ENCODE data around the gene CHD9. TPM values are rescaled to one million over a fixed set of nuclear protein-coding genes. Genes with fewer than 3 reads are reported as not detected.

The CHD9 gene, protein sequence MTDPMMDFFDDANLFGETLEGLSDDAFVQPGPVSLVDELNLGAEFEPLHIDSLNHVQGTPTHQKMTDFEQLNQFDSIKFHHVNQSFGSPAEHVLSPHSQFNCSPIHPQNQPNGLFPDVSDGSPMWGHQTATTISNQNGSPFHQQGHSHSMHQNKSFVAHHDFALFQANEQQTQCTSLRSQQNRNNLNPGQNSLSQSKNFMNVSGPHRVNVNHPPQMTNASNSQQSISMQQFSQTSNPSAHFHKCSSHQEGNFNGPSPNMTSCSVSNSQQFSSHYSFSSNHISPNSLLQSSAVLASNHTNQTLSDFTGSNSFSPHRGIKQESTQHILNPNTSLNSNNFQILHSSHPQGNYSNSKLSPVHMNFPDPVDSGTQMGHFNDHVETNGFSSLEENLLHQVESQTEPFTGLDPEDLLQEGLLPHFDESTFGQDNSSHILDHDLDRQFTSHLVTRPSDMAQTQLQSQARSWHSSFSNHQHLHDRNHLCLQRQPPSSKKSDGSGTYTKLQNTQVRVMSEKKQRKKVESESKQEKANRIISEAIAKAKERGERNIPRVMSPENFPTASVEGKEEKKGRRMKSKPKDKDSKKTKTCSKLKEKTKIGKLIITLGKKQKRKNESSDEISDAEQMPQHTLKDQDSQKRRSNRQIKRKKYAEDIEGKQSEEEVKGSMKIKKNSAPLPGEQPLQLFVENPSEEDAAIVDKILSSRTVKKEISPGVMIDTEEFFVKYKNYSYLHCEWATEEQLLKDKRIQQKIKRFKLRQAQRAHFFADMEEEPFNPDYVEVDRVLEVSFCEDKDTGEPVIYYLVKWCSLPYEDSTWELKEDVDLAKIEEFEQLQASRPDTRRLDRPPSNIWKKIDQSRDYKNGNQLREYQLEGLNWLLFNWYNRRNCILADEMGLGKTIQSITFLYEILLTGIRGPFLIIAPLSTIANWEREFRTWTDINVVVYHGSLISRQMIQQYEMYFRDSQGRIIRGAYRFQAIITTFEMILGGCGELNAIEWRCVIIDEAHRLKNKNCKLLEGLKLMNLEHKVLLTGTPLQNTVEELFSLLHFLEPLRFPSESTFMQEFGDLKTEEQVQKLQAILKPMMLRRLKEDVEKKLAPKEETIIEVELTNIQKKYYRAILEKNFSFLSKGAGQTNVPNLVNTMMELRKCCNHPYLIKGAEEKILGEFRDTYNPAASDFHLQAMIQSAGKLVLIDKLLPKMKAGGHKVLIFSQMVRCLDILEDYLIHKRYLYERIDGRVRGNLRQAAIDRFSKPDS (N-terminal part only)
- total RNA-seq = 36.3 and 43.4 TPM in 2 replicates

DNA sequence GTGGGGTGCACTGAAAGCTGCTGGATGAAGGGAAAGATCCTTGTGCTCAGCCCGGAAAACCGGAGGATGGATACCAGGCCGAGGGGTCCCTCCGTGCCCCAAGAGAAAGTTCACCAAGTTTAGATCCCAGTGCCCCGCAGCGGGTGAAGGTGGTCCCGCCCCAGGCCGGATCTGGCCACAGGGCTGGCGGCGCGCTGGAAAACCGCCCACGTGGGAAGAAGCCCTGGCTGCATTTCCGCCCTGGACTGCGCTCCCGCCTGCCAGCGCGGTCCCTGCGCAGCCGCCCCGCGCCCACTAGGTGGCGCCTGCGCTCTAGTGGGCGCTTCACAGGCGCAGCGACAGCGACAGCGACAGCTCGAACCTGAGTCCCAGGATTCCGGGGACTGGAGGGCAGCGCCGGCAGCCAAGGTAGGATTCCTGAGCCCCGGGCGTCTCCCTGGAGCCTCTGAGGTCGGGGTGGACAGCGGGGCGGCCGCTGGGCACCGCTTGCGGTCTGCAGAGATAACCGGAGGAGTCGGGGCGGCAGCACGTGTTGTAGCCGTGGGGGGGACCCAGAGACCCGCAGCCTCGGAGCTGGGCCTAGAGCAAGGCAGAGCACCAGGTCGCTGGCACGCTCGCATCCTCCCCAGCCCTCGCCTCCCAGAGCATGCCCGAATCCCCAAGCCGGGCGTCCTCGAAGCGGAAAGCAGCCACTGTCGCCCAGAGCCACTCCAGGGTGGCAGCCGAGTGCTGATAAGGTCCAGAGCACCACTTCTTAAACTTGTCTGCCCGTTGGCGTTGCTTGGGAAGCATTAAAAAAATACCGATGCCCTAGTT lies at the start of gene CHD9:
Gene CHD9 (plus strand): TSS at position 322 of the 816 bp plus-strand sequence. CDS start 101,099 bp downstream, outside the sequence.

DNA sequence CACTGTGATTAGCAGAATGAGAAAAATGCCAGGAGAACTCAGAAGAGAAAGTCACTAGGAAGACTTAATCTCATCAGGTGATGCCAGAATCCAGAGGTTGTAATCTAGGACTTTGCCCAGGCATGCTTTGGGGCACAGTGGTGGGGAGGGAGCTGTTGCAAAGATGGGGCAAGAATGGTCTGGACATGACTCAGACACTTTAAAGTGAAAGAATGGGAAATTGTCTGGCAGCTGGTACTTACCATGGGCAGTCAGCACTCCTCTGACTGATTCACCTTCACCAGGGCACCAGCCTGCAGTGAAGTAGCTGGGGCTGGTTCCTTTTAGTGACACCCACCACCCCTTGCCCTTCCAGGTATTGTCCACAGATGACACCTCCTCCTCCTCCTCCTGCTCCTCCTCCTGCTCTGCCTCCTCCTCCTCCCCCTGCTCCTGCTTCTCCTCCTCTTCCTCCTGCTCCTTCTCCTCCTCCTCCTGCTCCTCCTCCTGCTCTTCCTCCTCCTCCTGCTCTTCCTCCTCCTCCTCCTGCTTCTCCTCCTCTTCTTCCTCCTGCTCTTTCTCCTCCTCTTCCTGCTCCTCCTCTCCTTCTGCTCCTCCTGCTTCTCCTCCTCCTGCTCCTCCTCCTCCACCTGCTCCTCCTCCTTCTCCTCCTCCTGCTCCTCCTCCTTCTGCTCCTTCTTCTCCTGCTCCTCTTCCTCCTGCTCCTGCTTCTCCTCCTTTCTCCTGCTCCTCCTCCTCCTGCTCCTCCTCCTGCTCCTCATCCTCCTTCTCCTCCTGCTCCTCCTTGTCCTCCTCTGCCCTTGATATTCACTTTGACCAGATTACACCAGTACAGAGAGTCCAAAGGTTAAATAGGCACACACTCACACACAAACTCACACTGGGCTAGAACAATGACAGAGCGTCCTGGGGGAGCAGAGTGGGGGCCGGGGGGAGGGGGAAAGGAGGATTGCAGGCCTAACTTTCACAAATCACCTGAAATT lies 2.0 kb upstream of the CHD9 start, which contains the start of gene CHD9NB:
Gene CHD9NB (minus strand): TSS at position 379 of the 983 bp plus-strand sequence. CDS start 8,739 bp downstream, outside the sequence.

Other genes with a start within 250 kb of the CHD9 start
- 1.1 and 2.3 TPM in 2 replicates for gene CHD9NB, start 2.1 kb upstream of the CHD9 start, total RNA-seq